SHP77 treated with DMSO at 0.1 percent for 48 hours (cell line): ENCODE measurements around the gene SAPCD2.
A peak's percentile ranks its signal among the peaks of the same experiment; 100 is the strongest.

Source experiments
- DNase-seq: peaks from one replicate; lab custom pipeline; 2025; lab: John Stamatoyannopoulos, UW

The SAPCD2 gene

DNA sequence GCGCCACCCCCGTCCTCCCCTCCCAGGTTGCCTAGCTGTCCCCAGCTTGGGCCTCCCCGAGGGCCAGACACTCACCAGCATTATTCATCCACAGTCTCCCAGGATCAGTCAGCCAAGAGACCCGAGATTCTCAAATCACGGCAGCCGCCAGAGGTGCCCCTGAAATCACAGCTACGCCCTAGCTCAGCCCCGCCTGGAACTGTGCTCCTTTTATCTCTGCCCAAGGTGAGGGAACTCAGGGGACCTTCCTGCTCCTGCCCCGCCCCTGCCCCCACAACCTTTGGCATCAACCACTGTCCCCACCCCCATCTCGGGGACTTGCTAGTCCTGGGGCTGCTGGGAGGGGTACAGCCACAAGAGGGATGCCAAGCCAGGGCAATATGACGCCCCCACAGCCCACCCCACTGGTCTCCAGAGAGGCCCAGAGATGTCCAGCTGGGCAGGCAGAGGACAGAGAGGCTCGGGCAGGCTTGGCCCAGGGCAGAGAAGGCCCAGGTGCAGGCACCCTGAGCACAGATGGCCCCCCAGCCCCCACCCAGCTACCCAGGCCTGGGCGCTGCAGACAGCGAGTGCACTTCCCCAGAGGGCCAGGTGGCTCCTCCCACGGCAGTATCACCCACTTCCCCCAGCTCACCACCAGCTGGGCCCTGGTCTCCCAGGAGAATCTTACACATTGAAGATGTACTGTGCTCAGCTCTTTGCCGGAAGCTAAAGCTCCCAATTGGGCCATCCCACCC, 38.3 kb downstream of the SAPCD2 start, which contains the start of gene FUT7:
TSS of gene FUT7 (minus strand) at position 185 of the 737 bp plus-strand sequence. CDS start at position 88, 97 bp downstream.
- no peak for DNase-seq

DNA sequence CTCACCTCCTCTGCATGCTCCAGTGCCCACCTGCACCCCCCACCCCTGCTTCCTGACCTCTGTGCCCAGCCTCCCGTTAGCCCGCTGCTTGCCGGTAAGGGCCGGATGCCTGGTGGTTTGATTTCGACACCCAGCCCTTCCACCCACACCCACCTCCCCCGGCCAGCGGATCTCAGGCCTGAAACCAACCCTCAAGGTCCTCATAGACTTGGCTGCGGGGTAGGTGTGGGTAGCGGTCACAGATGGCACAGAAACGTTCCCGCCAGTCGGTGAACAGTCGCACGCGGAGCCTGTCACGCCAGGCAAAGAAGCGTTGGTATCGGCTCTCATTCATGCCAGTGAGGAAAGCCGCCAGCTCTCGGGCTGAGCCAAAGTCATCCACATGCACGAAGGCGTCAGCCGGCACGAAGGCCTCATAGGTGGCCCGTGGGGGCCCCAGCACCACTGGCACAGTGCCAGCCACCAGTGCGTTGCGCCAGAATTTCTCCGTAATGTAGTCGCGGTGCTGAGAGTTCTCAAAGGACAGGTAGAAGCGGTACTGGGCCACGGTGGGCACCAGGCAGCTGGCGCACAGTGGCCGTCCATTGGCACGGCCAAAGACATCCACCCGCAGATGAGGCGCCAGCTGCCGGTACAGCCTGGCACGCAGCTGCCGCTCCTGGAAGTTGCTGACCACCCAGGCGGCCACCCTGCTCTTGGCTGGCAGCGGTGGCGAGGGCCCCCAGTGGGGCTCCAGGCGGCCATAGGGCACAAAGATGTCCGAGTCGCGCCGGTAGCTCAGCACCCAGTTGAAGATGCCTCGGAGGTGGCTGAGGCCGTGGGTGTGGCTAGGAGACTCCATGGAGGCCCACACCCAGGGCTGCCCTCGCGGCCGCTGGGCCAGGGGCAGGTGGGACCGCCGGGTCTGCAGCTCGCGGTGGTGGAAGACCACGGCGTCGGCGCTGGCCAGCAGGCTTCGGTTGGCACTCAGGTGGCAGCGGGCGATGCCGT, 39.5 kb downstream of the SAPCD2 start:
- no peak for DNase-seq

DNA sequence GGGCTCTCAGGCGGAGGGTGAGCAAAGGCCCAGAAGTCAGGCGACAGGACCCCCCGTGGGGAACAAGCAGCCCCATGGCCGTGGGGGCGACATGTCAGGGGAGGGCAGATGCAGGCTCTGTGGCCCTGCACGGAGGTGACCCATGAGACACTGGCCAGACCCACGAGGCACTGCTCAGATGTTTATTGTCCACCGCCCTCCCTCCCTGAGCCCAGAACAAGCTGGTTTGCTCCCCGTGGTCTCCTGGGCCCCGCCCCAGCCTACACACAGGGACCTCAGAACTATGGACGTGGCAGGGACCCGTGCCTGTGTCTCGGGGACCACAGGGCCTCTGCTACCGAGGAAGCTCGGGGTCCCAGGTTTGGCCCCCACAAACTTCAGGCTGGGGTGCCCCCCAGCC, 40.4 kb downstream of the SAPCD2 start:
- DNase-seq: no peak

DNA sequence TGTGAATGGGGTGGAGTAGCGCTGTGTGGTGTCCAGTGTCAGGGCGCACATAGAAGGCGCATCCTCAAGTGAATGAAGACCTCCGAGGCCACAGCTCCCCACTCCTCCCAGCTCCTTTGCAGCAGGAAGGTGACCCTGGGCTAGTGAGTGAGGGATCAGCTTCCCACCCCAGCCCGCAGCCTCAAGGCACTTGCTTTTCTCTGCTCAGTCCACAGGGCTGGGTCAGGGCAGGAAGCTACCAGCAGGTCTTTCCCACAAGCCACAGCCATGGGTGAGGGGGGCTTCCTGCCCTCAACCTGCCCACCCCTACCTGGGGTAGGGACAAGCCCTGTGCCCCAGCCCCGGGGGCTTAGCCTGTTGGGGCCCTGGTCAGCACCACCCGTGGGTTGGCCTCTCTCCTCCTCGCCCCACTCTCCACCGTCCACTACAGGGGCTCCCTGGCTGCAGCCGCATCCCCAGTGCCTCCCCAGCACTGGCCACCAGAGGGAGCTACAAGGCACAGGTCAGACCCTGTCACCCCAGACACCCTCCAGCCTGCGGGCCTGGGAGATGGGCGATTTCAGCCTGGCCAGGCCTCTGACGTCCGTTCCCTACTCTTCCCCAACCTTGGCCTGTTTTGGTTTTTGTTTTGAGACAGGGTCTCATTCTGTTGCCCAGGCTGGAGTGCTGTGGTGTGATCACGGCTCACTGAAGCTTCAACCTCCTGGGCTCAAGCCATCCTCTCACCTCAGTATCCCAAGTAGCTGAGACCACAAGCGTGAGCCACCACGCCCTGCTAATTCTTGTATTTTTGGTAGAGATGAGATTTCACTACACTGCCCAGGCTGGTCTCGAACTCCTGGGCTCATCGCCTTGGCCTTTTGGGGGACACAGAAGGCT, 41.1 kb downstream of the SAPCD2 start:
- DNase-seq: no peak

DNA sequence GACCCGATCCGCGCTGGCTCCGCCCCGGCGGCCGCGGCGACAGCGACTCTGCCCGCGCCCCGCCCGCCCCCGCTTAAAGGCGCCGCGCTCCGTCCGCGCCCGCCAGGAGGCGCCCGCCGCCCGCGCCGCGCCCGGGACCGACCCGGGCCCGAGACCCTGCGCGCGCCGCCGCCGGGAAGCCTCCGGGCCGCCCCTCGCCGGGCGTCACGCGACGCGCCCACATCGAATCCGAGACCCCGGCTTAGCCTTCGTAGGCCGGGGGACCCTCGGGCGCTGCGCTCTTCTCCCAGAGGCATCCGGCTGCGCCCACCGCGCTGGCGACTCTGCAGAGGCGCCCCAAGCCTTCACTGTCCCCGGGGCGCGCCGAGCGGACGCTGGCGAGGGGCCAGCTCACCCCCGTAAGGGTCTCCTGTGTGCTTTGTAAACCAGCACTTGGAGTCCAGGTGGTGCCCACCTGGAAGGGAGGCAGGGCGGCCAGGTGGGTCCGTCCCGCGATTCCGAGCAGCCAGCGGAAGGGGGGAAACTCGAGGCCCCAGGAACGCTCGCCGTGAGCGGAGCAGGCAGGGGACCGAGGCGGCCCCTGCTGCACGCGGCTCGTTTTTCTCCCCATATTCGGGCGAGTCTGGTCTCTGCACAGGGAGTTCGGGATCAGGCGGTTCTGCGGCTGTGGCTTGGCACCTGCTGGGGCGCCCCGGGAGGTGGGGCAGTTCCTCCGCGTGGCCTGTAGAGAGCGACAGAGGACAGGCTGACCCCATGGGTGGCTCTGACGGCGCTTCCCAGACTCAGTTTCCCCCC, 41.9 kb downstream of the SAPCD2 start:
- no peak for DNase-seq

DNA sequence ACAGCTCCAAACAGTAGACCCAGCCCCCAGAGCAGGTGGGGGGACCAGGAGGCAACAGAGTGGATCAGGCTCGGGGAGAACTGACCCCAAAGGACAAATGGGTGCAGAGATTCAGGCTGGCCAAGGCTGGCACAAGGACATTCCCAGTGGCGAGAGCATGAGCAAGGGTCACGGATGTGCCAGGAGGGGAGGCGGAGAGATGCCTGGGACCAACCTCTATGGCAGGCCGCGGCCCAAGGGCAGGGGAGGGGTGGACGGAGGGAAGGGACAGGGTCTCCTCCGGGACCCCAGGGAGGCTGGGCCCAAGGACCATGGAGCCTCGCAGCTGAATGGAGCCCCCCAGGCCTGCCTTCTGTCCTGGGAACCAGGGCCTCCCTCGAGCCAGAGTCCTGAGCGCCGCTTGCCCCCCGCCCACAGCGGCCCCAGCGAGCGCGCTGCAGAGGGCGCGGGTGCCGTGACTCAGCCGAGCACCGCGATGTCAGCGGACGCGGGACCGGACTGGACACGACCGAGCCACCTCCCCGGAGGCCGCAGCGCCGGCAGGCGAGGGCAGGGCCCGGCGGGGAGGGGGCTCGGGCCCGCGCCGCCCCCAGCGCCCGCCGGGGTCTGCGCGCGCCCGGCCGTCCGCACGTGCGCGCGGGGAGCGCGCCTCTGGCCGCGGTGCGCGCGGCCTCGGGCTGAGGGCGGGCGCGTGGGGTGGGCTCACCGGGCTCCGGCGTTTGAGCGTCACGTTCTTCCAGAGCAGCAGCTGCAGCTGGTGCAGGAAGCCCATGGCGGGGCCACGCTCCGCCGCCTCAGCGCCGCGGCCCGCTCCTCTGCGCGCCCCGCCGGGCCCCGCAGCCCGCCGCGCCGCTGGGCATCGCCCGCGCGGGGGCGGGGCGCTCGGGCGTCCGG, 42.7 kb downstream of the SAPCD2 start, which contains the start of gene ABCA2:
TSS of gene ABCA2 (minus strand) at position 869 of the 894 bp plus-strand sequence. CDS start at position 772, 97 bp downstream.
- no peak for DNase-seq

DNA sequence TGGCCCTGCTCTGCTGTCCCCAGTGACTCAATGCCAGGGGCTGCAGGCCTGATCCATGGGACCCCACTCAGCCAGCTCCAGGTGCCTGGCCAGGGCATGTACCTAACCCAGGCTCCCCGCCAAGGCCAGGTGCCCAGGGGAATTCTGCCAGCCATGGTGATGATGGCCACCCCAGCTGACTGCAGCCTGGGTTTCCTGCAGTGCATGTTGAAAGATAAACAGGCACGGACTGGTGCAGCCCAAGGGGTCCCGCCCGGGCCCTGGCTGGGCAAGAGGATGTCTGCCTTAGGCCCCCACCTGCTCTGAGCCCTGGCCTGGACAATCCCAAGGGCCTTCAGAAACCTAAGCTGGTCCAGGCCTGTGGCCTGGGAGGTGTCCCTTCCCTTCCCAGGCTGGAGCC, 43.5 kb downstream of the SAPCD2 start:
- DNase-seq: no peak

DNA sequence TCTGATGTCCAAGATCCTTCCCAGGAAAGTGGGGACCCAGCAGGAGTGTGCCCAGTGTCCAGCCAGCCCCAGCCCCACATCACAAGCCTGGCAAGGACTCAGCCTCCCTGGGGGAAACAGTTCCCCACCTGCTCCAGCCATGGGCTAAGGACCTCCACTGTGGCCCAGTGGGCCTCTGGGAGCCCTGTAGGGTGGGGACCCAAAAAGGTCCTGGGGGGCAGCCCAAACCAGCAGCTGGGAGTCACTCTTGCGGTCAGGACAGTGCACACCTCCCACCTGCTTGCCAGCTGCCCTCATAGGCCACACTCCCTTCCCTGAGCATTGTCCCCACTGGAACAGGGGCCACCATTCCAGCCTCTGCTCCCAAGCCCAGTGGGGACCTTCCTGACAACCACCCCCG, 44.0 kb downstream of the SAPCD2 start:
- DNase-seq: no peak

DNA sequence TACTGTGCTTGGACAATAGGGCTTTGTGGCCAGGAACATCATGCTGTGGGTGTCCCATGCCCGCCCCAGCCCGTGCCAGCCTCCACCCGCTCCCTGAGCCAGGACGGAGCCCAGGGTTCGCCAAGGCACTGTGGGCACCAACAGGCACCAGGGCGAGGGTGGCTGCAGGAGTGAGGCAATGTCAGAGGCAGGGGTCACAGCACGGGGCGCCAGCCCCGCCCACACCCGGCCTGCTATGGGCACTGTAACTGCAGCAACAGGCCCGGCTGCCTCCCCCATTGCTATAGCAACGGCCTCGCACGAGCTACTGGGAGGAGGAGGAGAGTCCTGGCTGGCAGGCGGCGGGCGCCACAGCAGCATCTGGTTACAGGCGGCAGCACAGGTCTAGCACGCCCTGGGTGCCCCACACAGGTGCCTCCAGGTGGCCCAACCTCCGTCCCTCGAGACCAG, 44.8 kb downstream of the SAPCD2 start:
- DNase-seq: peak; percentile 41

DNA sequence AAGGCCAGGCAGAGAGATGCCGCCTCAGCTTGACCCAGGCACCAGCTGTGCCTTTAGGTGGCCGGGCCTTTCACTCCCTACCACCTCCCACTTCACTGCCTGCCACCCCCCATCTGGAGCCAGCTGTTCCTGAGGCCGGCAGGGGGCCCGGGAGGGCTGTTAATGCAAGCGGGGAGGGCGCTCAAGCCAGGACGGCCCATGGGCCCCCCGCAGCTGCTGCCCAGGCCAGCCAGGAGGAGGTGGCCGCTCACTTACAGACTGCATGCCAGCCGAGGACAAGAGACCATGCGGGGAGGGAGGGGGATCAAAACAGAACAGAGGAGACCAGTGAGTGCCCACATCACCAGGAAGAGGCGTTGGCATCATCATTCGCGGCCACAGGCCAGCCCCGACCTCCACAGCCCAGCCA, 46.8 kb downstream of the SAPCD2 start:
- no peak for DNase-seq

DNA sequence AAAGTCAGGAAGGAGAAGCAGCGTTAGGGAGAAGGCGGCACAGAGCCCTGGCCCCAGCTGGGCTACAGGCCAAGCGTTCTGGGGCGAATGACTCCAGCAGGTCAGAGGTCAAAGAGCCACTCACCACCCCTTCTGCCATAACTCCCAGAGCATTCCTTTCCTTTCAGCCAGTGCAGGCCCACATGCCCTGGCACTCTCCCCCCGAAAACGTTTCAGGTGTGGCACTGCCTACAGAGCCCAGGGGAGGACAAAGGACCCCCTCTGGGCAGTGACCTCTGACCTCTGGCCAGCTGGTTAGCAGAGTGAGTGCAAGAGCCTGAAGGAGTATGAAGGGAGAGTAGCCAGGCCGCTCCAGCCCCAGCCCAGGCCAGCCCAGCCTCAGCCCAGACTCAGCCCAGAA, 47.2 kb downstream of the SAPCD2 start:
- DNase-seq: no peak

DNA sequence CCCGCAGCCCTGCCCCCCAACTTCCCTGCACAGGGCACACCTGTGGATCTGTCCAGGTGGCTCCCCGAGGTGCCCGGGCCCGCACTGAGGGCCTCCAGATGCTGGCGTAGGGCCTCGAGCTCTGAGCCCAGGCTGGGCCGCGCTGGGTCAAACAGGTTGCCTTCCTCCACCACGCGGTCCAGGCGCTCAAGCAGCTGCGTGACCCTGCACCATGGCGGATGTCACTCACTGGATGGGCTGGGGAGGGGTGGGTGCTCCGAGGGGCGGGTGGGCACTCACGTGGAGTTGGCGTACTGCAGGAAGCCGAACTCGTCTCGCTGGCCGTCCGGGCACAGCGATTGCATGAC, 47.7 kb downstream of the SAPCD2 start:
- DNase-seq: no peak

DNA sequence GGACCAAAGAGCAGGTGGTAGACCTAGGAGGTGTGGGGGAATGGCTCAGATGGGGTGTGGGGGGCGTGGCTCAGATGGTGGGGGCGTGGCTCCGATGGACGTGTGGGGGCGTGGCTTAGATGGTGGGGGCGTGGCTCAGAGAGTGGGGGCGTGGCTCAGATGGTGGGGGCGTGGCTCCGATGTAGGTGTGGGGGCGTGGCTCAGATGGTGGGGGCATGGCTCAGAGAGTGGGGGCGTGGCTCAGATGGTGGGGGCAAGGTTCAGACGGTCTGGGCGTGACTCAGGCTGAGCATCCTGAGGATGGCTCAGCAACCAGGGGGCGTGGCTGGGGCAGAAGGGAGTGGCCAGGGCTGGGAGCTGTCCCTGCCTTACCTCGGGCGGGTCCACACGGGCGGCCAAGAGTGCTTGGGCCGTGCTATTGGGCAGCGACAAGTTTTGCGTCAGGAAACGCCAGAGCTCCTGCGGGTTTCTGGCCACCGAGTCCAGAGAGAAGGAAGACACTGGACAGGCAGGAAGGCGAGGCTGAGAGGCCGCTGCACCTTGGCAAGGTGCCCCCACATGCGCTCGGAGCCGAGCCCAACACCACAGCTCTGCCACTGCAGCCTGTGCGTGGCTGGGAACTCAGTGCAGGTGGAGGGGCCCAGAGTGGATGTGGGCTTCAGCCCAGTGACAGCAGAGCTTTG, 48.2 kb downstream of the SAPCD2 start:
- DNase-seq: no peak

DNA sequence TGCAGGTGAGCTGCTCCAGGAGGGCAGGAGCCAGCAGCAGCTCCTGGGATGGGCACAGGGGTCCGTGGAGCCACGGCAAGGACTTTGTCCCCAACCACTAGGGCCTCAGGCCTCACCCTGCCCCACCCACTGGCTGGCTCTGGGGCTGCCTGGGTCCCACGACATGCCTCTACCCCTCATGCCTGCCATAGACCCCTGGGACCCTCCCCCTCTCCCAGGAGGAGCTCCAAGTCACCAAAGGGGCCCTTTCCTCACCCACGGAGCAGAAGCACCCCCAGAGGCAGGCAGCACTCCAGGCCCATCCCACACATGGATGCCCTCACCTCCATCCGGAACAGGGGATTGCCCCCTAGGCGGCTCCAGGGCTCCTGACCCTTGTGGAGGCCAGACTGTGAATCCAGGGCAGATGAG, 48.8 kb downstream of the SAPCD2 start:
- no peak for DNase-seq

DNA sequence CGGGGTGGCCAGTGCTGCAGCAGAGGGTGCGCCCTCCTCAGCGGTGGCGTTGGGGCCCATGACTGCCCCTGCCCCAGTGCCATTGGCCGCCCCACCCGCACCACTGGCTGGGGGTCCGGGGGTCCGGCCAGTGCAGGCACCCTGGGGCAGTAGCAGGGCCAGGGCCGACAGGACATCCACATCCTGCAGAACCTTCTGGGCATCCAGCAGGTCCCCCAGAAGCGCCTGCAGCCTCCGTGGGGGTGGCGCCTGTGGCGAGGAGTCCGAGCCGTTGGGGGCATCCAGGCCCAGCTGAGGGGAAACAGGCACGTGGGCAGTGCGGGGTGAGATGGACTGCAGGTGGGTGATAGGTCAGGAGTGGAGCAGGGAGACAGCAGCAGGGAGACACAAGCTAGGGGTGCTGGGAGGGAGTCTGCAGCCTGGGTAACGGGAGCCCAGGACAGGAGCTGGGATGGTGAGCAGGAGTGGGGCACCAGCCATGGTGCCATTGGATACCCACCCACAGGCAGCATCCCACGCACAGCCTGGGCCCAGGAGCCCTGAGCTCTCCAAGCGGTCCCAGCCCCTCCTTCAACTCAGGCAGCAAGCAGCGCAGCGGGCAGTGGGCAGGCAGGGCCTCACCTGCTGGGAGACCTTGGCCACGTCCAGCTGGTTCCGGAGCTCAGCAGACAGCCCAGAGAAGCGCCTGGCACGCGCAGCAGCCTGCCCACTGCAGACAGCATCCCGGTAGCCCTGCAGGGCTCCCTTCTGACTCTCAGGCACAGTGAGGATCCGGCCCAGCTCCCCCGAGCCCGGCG, 49.4 kb downstream of the SAPCD2 start:
- no peak for DNase-seq

DNA sequence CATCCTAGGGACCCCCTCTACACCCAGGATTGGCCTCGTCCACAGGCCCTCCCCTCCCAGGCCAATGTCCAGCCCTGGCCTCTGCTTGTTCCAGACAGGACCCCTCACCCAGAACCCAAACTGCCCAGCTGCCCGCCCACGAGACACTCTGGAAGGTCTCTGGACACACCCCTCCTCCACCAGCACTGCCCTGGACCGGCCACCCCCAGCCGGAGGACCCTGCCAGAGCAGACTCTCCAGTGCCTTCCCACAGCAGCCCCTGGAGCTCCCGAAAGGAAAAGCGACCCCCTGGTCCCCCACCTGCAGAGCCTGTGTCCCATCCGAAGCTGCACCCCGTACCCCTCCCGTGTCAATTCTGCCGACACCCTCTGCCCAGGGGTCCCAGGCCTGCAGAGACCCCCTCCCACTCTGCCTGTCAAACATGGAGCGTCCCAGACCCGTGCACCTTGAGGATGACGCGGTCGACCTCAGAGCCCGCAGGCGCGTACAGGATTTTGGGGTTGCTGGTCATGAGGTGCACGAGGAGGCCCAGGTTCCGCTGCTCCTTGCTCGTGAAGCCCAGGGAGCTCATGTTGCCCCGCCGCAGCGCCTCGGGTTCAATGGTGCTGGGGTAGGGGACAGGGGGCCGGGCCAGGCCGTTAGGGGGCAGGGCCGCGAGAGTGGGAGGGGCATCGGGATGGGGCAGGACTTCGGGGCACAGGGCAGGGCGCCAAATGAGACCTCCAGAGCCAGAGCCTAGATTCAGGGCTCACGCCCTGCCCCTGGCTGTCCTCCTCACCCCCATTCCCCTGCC, 50.3 kb downstream of the SAPCD2 start:
- DNase-seq: no peak

DNA sequence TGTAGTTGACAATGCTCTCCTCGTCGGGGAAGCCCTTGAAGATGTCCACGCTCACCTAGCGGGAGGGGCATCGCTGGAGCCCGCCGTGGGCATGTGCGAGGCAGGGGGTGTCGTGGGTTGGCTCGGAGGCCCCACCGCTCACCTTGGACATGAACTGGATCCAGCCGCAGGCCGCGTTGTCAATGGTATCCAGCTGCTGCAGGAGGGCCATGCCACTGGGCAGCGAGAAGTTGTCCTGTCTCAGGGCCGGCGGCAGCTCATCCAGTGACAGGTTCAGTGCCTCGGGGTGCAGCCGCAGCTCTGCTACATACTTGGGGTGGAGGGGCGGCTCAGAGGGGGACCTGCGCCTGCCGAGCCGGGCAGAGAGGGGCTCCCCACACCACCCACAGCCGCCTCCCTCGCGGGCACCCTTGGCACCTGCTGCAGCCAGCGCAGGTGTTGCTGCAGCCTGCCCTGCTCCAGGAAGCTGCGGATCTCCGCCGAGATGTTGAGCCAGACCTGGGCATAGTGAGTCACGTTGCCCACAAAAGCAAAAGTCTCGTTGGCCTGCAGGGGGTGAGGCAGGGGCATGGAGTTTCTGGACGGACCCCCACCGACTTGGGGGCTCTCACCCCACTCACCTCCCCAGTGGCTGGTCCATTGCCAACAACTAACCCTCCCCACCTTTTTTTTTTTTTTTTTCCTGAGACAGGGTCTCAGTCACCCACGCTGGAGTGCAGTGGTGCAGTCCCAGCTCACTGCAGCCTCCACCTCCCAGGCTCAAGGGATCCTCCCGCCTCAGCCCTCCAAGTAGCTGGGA, 51.4 kb downstream of the SAPCD2 start:
- DNase-seq: no peak
